Type B pancreatic cell (in vitro differentiated cells): Measurements from ENCODE around the gene RGS21. TPM values are rescaled to one million over a fixed set of nuclear protein-coding genes. Genes with fewer than 3 reads are reported as not detected.

Source experiments
- DNase-seq: peaks from one replicate; pipeline ENCODE4 v3.0.0; 2021; ENCODE audit warnings: mixed read lengths; ENCODE audit not compliant: unreplicated experiment; ENCODE audit errors: extremely low spot score
- H3K27ac Mint-ChIP-seq: 2 replicates; pipeline ENCODE4 v1.8.0; 2021; ENCODE audit warnings: mild to moderate bottlenecking, mixed read lengths
- H3K27me3 Mint-ChIP-seq: 2 replicates; pipeline ENCODE4 v1.8.0; 2021; ENCODE audit warnings: mixed read lengths
- H3K36me3 Mint-ChIP-seq: 2 replicates; pipeline ENCODE4 v1.8.0; 2021; ENCODE audit warnings: mixed read lengths
- H3K4me1 Mint-ChIP-seq: one replicate; pipeline ENCODE4 v1.8.0; 2021; ENCODE audit warnings: mixed read lengths; ENCODE audit not compliant: unreplicated experiment
- H3K4me3 Mint-ChIP-seq: 2 replicates; pipeline ENCODE4 v1.8.0; 2021; ENCODE audit warnings: mild to moderate bottlenecking, mixed read lengths
- H3K9me3 Mint-ChIP-seq: 2 replicates; pipeline ENCODE4 v1.8.0; 2021; ENCODE audit warnings: mixed read lengths
- CTCF ChIP-seq: fragments of 200-600 bp; sonication (generic); conservative IDR thresholded peaks from 2 replicates; pipeline ENCODE4 v1.5.0; 2021; ENCODE audit warnings: antibody characterized with exemption, mild to moderate bottlenecking
- total RNA-seq: library from RNA; stranded (reverse); gene quantifications from 2 replicates; pipeline ENCODE4 v1.2.1, GENCODE V29; 2021; ENCODE audit warnings: low replicate concordance

The RGS21 gene
- total RNA-seq, 1 donor from 2014 or later: not detected

- no peak overlapping the region for H3K27ac Mint-ChIP-seq
- no peaks in the 10 kb centered on the region for H3K27me3 Mint-ChIP-seq
- no peak for TF ChIP-seq CTCF
- H3K9me3 Mint-ChIP-seq: no peaks in the 10 kb centered on the region
- no peaks in the 10 kb centered on the region for H3K36me3 Mint-ChIP-seq
- H3K4me1 Mint-ChIP-seq: no peaks in the 10 kb centered on the region
- no peak overlapping the region for H3K4me3 Mint-ChIP-seq
- DNase-seq: no peak
Observed at GRCh38 chr1:192378878-192379277, 62.1 kb downstream of the RGS21 start.

DNA sequence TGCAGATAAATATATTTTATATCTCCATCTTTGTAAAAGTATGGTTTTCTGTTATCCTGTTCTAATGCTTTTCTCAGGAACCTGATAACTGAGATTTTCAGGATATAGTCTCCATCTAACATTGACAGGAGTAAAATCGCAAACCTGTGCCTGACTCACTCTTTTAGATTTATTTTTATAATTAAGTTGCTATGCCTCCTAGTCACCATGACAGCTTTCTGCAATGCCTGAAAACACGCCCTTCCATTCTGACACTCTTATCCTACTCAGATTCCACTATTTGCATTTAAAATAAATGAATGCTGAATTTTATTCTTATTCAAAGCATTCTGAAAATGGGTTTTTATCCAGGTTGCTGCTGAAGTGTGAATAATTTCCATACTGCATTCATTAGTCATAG lies 62.8 kb downstream of the RGS21 start:
- Mint-ChIP-seq H3K36me3 (no peaks in the 10 kb centered on the region), H3K27ac (no peak overlapping the region), H3K4me1 (no peaks in the 10 kb centered on the region), H3K27me3 (no peaks in the 10 kb centered on the region), H3K4me3 (no peak overlapping the region), H3K9me3 (no peaks in the 10 kb centered on the region)
- TF ChIP-seq CTCF: no peak
- no peak for DNase-seq

DNA sequence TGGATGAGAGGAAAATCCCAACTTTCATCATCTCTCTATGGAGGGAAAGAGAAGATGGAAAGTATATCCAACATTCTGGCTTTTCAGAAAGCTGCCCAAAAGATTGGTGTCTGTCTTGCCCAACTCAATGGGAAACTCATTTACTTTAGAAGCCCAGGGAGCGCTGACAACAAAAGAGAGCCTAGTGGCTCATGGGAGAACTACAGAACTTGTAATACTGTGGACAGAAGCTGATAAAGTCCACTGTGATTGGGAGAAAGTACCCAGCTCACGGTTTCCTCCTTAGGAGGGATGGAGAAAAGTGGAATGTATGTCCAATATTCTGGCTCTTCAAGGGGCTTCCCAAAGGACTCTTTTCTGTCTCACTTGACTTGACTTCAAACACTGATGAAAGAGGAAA lies 66.0 kb downstream of the RGS21 start:
- peak; percentile 27 for TF ChIP-seq CTCF
- Mint-ChIP-seq H3K9me3 (no peaks in the 10 kb centered on the region), H3K4me3 (no peak overlapping the region)

DNA sequence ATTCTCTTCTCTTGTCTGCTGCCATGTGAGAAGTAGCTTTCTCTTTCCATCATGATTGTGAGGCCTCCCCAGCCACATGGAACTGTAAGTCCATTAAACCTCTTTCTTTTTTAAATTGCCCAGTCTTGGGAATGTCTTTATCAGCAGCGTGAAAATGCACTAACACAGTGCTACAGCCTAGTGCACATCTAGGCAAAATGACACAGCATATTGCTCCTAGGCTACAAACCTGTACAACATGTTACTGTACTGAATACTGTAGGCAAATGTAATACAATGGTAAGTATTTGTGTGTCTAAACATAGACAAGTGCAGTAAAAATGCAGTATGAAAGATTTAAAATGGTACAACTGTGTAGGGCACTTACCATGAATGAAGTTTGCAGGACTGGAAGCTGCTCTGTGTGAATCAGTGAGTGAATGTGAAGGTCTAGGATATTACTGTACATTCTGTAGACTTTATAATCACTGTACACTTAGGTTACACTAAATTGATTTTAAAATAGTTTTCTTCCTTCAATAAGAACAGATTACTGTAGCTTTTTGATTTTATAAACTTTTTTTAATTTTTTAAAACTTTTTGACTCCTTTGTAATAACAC lies 69.4 kb downstream of the RGS21 start:
- Mint-ChIP-seq H3K27ac (no peak overlapping the region), H3K27me3 (no peaks in the 10 kb centered on the region), H3K4me3 (no peak overlapping the region), H3K4me1 (no peaks in the 10 kb centered on the region), H3K36me3 (no peaks in the 10 kb centered on the region), H3K9me3 (no peaks in the 10 kb centered on the region)
- no peak for TF ChIP-seq CTCF
- no peak for DNase-seq

More for the DNA sequence above, 66.0 kb downstream of the RGS21 start:
- Mint-ChIP-seq H3K27me3 (no peaks in the 10 kb centered on the region), H3K36me3 (no peaks in the 10 kb centered on the region), H3K27ac (no peak overlapping the region), H3K4me1 (no peaks in the 10 kb centered on the region)
- DNase-seq: no peak

DNA sequence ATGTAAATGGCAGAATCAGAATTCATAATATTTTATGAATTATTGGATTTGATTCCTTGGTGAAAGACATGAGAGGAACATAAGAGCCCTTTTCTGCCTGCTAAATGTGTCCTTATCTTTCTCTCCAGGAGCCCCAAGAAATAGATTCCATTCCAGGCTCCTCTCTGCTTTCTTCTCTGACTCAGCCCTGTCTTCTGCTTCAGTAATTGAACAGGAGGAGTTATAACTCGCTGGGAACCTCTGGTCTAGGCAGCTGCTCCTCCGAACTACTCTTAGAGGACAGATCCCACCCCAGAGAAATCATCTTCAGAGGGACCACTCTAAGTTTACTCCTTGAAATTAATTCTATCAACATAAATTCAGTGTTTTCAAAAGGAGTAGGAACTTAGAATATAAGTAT lies 78.4 kb downstream of the RGS21 start:
- no peak overlapping the region for H3K4me3 Mint-ChIP-seq
- no peaks in the 10 kb centered on the region for H3K9me3 Mint-ChIP-seq
- DNase-seq: no peak
- H3K4me1 Mint-ChIP-seq: no peaks in the 10 kb centered on the region
- no peak for TF ChIP-seq CTCF
- H3K27ac Mint-ChIP-seq: no peak overlapping the region
- H3K27me3 Mint-ChIP-seq: no peaks in the 10 kb centered on the region
- H3K36me3 Mint-ChIP-seq: no peaks in the 10 kb centered on the region

GRCh38 chr1:192395895-192396294 lies 79.1 kb downstream of the RGS21 start:
- no peaks in the 10 kb centered on the region for H3K27me3 Mint-ChIP-seq
- H3K4me1 Mint-ChIP-seq: no peaks in the 10 kb centered on the region
- DNase-seq: no peak
- no peak for TF ChIP-seq CTCF
- H3K4me3 Mint-ChIP-seq: no peak overlapping the region
- no peak overlapping the region for H3K27ac Mint-ChIP-seq
- H3K36me3 Mint-ChIP-seq: no peaks in the 10 kb centered on the region
- no peaks in the 10 kb centered on the region for H3K9me3 Mint-ChIP-seq
